H1 (cell line): ENCODE results near the gene ILDR2. TPM values are rescaled to one million over a fixed set of nuclear protein-coding genes. Genes with fewer than 3 reads are reported as not detected.

ENCODE experiments used
- BACH1 ChIP-seq: IDR thresholded peaks from 2 replicates; pipeline ENCODE4 v1.6.1; 2012; ENCODE audit warnings: low read length, improper control_type of control experiment
- BCL11A ChIP-seq, 2 experiments: IDR thresholded peaks; one replicate each; pipeline ENCODE4 v1.6.1; 2011; ENCODE audit warnings: low read depth in 2 of 2, low read length in 2 of 2, mild to moderate bottlenecking in 2 of 2
- BRCA1 ChIP-seq: IDR thresholded peaks from 2 replicates; pipeline ENCODE4 v1.6.1; 2012; ENCODE audit warnings: low read depth, low read length, improper control_type of control experiment
- CBX5 ChIP-seq: fragments of 300-800, 300-1000 bp; sonication (generic); IDR thresholded peaks from 2 replicates; pipeline ENCODE4 v1.7.1; 2016; ENCODE audit warnings: antibody characterized with exemption, low read length, low read depth
- CHD1 ChIP-seq: IDR thresholded peaks from 2 replicates; pipeline ENCODE4 v1.6.1; 2012; ENCODE audit warnings: low read depth, low read length, improper control_type of control experiment
- CHD2 ChIP-seq: IDR thresholded peaks from 2 replicates; pipeline ENCODE4 v1.6.1; 2012; ENCODE audit warnings: low read length, improper control_type of control experiment
- CREB1 ChIP-seq: IDR thresholded peaks from 2 replicates; pipeline ENCODE4 v1.6.1; 2012; ENCODE audit warnings: inconsistent platforms
- E2F6 ChIP-seq: IDR thresholded peaks from 2 replicates; pipeline ENCODE4 v1.6.1; 2012; ENCODE audit warnings: inconsistent platforms
- GABPA ChIP-seq: IDR thresholded peaks from 2 replicates; pipeline ENCODE4 v1.6.1; 2011; ENCODE audit warnings: mild to moderate bottlenecking, low read length, moderate library complexity, borderline replicate concordance; ENCODE audit not compliant: insufficient read depth
- JUN ChIP-seq: IDR thresholded peaks from 2 replicates; pipeline ENCODE4 v1.6.1; 2011; ENCODE audit warnings: low read depth, mild to moderate bottlenecking, improper control_type of control experiment, low read length
- JUND ChIP-seq: IDR thresholded peaks from 2 replicates; pipeline ENCODE4 v1.6.1; 2011; ENCODE audit warnings: mild to moderate bottlenecking, improper control_type of control experiment, low read length
- MAFK ChIP-seq: IDR thresholded peaks from 2 replicates; pipeline ENCODE4 v1.6.1; 2012; ENCODE audit warnings: low read depth, mild to moderate bottlenecking, improper control_type of control experiment, low read length
- NANOG ChIP-seq: IDR thresholded peaks from 2 replicates; pipeline ENCODE4 v1.6.1; 2011; ENCODE audit warnings: low read length, low read depth, mild to moderate bottlenecking, inconsistent platforms; ENCODE audit not compliant: insufficient read depth, poor library complexity, severe bottlenecking
- NRF1 ChIP-seq: IDR thresholded peaks from 2 replicates; pipeline ENCODE4 v1.6.1; 2011; ENCODE audit warnings: mild to moderate bottlenecking, low read depth, low read length, improper control_type of control experiment
- PHF8 ChIP-seq: fragments of 200-600 bp; sonication (generic); conservative IDR thresholded peaks from 2 replicates; pipeline ENCODE4 v1.7.1; 2012; ENCODE audit warnings: low read depth, mild to moderate bottlenecking, inconsistent platforms, low read length, moderate library complexity
- POLR2A ChIP-seq, 2 experiments: IDR thresholded peaks; 1 replicate in 1 of 2; 2 replicates in 1 of 2; pipeline ENCODE4 v1.6.1; 2011; ENCODE audit warnings: low read depth in 2 of 2, low read length in 2 of 2, mild to moderate bottlenecking in 2 of 2; ENCODE audit errors: control extremely low read depth in 1 of 2
- SIN3A ChIP-seq, 2 experiments: IDR thresholded peaks in 1 of 2; conservative IDR thresholded peaks in 1 of 2; 2 replicates each; pipeline ENCODE4 v1.6.1; 2011 to 2012; ENCODE audit warnings: low read length in 2 of 2, improper control_type of control experiment in 1 of 2, low read depth in 1 of 2, mild to moderate bottlenecking in 1 of 2
- SIX5 ChIP-seq: IDR thresholded peaks from 2 replicates; pipeline ENCODE4 v1.6.1; 2011; ENCODE audit warnings: mild to moderate bottlenecking, low read depth, low read length
- SP2 ChIP-seq: IDR thresholded peaks from 2 replicates; pipeline ENCODE4 v1.6.1; 2012; ENCODE audit warnings: mild to moderate bottlenecking, low read length, inconsistent platforms
- SP4 ChIP-seq: IDR thresholded peaks from 2 replicates; pipeline ENCODE4 v1.6.1; 2012; ENCODE audit warnings: low read length, inconsistent platforms
- TBP ChIP-seq: IDR thresholded peaks from 2 replicates; pipeline ENCODE4 v1.6.1; 2011; ENCODE audit warnings: low read depth, low read length, improper control_type of control experiment
- TEAD4 ChIP-seq: IDR thresholded peaks from 2 replicates; pipeline ENCODE4 v1.6.1; 2012; ENCODE audit warnings: low read depth, low read length, inconsistent platforms, mixed read lengths
- YY1 ChIP-seq: IDR thresholded peaks from 2 replicates; pipeline ENCODE4 v1.6.1; 2011; ENCODE audit warnings: low read depth, mild to moderate bottlenecking, low read length
- ZNF274 ChIP-seq: IDR thresholded peaks from 2 replicates; pipeline ENCODE4 v1.7.0; 2012; ENCODE audit warnings: low read length, borderline replicate concordance; ENCODE audit errors: extremely low read depth
- polyA plus RNA-seq, 7 experiments: library from polyadenylated mRNA; depleted of rRNA in 3 of 7; stranded (reverse) in 5 of 7; unstranded in 2 of 7; fragments of >200 nt in 5 of 7; fragments of 200-250 nt in 2 of 7; gene quantifications; 1 replicate in 5 of 7; 2 replicates in 1 of 7; 4 replicates in 1 of 7; pipeline versions ENCODE4 v1.2.1 to v1.2.3, GENCODE V29; 2011 to 2013; ENCODE audit warnings: missing spikeins in 2 of 7, mixed read lengths in 2 of 7
- total RNA-seq: library from RNA; stranded (reverse); fragmentation: NEBNext Ultra II Directional; extraction: Animal tissue kit (Norgen Biotek cat#: 25700); gene quantifications from 2 replicates; pipeline ENCODE4 v1.2.1, GENCODE V29; 2021
- TF ChIP-seq, protein P1 (sequence below): IDR thresholded peaks from 2 replicates; pipeline ENCODE4 v1.6.1; 2012; ENCODE audit warnings: inconsistent platforms

The ILDR2 gene
- total and polyA plus RNA-seq, 2 of the 8 experiments (the other 6 are each of a cell fraction or from before 2014, with no cell fraction given): 0.85 to 0.86 TPM

- TF ChIP-seq NRF1 (no peak), TEAD4 (no peak), POLR2A (IDR thresholded peaks at IDR 0.05; ENCODE audit: control extremely low read depth in 1 of 2, low read depth in 2 of 2, low read length in 2 of 2) (no peak), E2F6 (no peak; the same call in 1 of the 2 replicates), JUND (no peak), NANOG (no peak), CREB1 (no peak), CHD2 (no peak), ZNF274 (no peak), SIN3A (conservative IDR thresholded peaks at IDR 0.05 in 1 of 2, IDR thresholded peaks at IDR 0.05 in 1 of 2; ENCODE audit: low read depth in 1 of 2, low read length in 2 of 2) (no peak), CBX5 (no peak), BACH1 (no peak), SP2 (no peak), MAFK (no peak), TBP (no peak), YY1 (no peak), SIX5 (no peak), SP4 (no peak), BCL11A (IDR thresholded peaks at IDR 0.05; ENCODE audit: low read depth in 2 of 2, low read length in 2 of 2) (no peak), BRCA1 (no peak), GABPA (no peak), PHF8 (no peak), CHD1 (no peak), JUN (no peak)
- TF ChIP-seq, protein P1, sequence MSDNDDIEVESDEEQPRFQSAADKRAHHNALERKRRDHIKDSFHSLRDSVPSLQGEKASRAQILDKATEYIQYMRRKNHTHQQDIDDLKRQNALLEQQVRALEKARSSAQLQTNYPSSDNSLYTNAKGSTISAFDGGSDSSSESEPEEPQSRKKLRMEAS: peak; percentile 65; the same call in 1 of the 2 replicates
Observed at GRCh38 chr1:166975361-166976129, at the start of gene ILDR2 (continued).
